ENCODE measurements around the gene KMT2B. TPM values are rescaled to one million over a fixed set of nuclear protein-coding genes. Genes with fewer than 3 reads are reported as not detected.

The KMT2B gene
- polyA plus RNA-seq, 2 of the 4 experiments (the other 2 are of a cell fraction): 17.8 to 39.4 TPM

DNA sequence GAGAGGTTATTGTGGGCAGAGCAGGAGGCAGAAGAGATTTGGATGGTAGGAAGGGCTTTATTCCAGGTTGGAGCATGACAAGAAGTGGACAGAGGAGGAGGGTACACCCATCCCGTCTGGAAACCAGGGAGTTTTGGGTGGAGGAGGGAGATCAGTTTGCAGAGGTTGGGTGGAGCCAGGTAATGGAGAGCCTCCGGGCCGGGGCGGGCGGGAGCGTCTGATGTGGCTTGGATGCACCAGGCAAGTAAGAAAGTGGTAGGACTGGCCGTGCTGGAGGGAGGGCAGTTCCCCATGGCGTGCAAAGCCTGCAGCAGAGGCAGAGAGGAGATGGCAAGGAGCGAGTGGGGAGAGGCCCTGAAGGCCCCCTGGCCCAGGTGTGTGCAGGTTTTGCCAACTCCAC is 13.6 kb downstream of the KMT2B start:
- FAIRE-seq: no peak

DNA sequence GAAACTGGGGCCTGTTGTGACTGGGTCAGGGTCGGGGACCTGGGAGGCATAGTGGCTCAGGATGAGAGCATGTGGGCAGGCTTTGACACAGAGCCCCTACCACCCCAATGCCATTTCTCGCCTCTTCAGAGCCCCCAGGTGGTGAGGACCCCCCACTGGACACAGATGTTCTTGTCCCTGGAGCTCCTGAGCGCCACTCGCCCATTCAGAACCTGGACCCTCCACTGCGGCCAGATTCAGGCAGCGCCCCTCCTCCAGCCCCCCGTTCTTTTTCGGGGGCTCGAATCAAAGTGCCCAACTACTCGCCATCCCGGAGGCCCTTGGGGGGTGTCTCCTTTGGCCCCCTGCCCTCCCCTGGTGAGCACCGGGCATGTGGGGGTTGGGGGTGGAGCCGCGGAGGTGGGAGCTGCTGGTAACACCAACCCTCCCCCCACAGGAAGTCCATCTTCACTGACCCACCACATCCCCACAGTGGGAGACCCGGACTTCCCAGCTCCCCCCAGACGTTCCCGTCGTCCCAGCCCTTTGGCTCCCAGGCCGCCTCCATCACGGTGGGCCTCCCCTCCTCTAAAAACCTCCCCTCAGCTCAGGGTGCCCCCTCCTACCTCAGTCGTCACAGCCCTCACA is 14.1 kb downstream of the KMT2B start:
- TF ChIP-seq, protein P1, sequence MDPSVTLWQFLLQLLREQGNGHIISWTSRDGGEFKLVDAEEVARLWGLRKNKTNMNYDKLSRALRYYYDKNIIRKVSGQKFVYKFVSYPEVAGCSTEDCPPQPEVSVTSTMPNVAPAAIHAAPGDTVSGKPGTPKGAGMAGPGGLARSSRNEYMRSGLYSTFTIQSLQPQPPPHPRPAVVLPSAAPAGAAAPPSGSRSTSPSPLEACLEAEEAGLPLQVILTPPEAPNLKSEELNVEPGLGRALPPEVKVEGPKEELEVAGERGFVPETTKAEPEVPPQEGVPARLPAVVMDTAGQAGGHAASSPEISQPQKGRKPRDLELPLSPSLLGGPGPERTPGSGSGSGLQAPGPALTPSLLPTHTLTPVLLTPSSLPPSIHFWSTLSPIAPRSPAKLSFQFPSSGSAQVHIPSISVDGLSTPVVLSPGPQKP (IDR thresholded peaks at IDR 0.05; ENCODE audit: low read depth, low read length): no peak
- no peak for TF ChIP-seq RARB (CRISPR knock-in tag; IDR thresholded peaks at IDR 0.05)
- no peak; the same call in 1 of the 2 replicates for TF ChIP-seq POLR2AphosphoS2 (conservative IDR thresholded peaks at IDR 0.05; ENCODE audit: low read length)
- TF ChIP-seq, protein P2, sequence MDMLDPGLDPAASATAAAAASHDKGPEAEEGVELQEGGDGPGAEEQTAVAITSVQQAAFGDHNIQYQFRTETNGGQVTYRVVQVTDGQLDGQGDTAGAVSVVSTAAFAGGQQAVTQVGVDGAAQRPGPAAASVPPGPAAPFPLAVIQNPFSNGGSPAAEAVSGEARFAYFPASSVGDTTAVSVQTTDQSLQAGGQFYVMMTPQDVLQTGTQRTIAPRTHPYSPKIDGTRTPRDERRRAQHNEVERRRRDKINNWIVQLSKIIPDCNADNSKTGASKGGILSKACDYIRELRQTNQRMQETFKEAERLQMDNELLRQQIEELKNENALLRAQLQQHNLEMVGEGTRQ (IDR thresholded peaks at IDR 0.05): no peak
- no peak for TF ChIP-seq HOXB5 (CRISPR knock-in tag; IDR thresholded peaks at IDR 0.05)
- no peak for TF ChIP-seq NFE2L2 (conservative IDR thresholded peaks at IDR 0.05; ENCODE audit: low read length)
- no peak for TF ChIP-seq JUN (IDR thresholded peaks at IDR 0.05)
- no peak for TF ChIP-seq SMC3 (IDR thresholded peaks at IDR 0.05)
- TF ChIP-seq EP300 (IDR thresholded peaks at IDR 0.05): no peak
- no peak for TF ChIP-seq NPAS2 (CRISPR knock-in tag; IDR thresholded peaks at IDR 0.05; ENCODE audit: borderline replicate concordance)
- TF ChIP-seq FOXS1 (CRISPR knock-in tag; IDR thresholded peaks at IDR 0.05): no peak
- no peak for TF ChIP-seq CBX2 (IDR thresholded peaks at IDR 0.05; ENCODE audit: borderline replicate concordance, low read depth)
- TF ChIP-seq MAFK (IDR thresholded peaks at IDR 0.05; ENCODE audit: partially characterized antibody): no peak
- no peak for TF ChIP-seq NR3C1 (IDR thresholded peaks at IDR 0.05)
- TF ChIP-seq POLR2A (IDR thresholded peaks at IDR 0.05; ENCODE audit: low read length): no peak
- no peak for TF ChIP-seq ZFP36 (IDR thresholded peaks at IDR 0.05; ENCODE audit: borderline replicate concordance, partially characterized antibody)
- TF ChIP-seq FOSL2 (IDR thresholded peaks at IDR 0.05): no peak
- no peak for TF ChIP-seq FOSL2 (CRISPR knock-in tag; IDR thresholded peaks at IDR 0.05)
- no peak for TF ChIP-seq PHF8 (IDR thresholded peaks at IDR 0.05; ENCODE audit: borderline replicate concordance, low read depth)
- TF ChIP-seq BHLHE40 (IDR thresholded peaks at IDR 0.05; ENCODE audit: low read depth, low read length): no peak
- no peak for TF ChIP-seq GATA3 (IDR thresholded peaks at IDR 0.05; ENCODE audit: borderline replicate concordance)
- POLR2A ChIA-PET: interaction anchor here (2.1 kb wide), 1 partner anchor 9 kb away, joined by 10 read pairs; no protein-coding TSS in a partner anchor
- ATAC-seq (no peak), DNase-seq (ENCODE audit: low read depth in 1 of 2, low spot score in 1 of 2) (no peak), FAIRE-seq (no peak)
- Histone ChIP-seq H3K4me1 (no peaks in the 10 kb centered on the region), H3K9me3 (no peaks in the 10 kb centered on the region), H3K4me2 (no peak overlapping the region), H3K4me3 (no peak overlapping the region), H3K27ac (no peak overlapping the region)
- 94% methylated on average over 21 of the region's 21 CpGs for WGBS (ENCODE audit: missing lambda C conversion rate)
- CTCF ChIA-PET: interaction anchor here (0.8 to 2.0 kb wide), 5 partner anchors 8 to 218 kb away, joined by 3 to 7 read pairs (median 4); no protein-coding TSS in a partner anchor

More for the DNA sequence above, 13.6 kb downstream of the KMT2B start:
- Histone ChIP-seq H3K4me2 (no peak overlapping the region), H3K27ac (no peak overlapping the region), H3K4me1 (no peaks in the 10 kb centered on the region), H3K9me3 (no peaks in the 10 kb centered on the region), H3K4me3 (no peak overlapping the region)
- TF ChIP-seq ZFP36 (IDR thresholded peaks at IDR 0.05; ENCODE audit: borderline replicate concordance, partially characterized antibody) (no peak), EHMT2 (IDR thresholded peaks at IDR 0.05; ENCODE audit: low read depth) (no peak), KDM1A (IDR thresholded peaks at IDR 0.05; ENCODE audit: low read depth) (no peak), TP53 (CRISPR knock-in tag; IDR thresholded peaks at IDR 0.05) (no peak), TFCP2L1 (CRISPR knock-in tag; IDR thresholded peaks at IDR 0.05) (no peak), RAD21 (conservative IDR thresholded peaks at IDR 0.05 in 1 of 2, IDR thresholded peaks at IDR 0.05 in 1 of 2) (no peak), CBX8 (IDR thresholded peaks at IDR 0.05) (no peak), RCOR1 (IDR thresholded peaks at IDR 0.05; ENCODE audit: low read depth, low read length) (no peak), ZC3H11A (IDR thresholded peaks at IDR 0.05) (no peak), RARB (CRISPR knock-in tag; IDR thresholded peaks at IDR 0.05) (no peak)
- TF ChIP-seq, protein P3, sequence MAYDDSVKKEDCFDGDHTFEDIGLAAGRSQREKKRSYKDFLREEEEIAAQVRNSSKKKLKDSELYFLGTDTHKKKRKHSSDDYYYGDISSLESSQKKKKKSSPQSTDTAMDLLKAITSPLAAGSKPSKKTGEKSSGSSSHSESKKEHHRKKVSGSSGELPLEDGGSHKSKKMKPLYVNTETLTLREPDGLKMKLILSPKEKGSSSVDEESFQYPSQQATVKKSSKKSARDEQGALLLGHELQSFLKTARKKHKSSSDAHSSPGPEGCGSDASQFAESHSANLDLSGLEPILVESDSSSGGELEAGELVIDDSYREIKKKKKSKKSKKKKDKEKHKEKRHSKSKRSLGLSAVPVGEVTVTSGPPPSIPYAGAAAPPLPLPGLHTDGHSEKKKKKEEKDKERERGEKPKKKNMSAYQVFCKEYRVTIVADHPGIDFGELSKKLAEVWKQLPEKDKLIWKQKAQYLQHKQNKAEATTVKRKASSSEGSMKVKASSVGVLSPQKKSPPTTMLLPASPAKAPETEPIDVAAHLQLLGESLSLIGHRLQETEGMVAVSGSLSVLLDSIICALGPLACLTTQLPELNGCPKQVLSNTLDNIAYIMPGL (CRISPR knock-in tag; IDR thresholded peaks at IDR 0.05; ENCODE audit: borderline replicate concordance): no peak
- TF ChIP-seq, protein P4, sequence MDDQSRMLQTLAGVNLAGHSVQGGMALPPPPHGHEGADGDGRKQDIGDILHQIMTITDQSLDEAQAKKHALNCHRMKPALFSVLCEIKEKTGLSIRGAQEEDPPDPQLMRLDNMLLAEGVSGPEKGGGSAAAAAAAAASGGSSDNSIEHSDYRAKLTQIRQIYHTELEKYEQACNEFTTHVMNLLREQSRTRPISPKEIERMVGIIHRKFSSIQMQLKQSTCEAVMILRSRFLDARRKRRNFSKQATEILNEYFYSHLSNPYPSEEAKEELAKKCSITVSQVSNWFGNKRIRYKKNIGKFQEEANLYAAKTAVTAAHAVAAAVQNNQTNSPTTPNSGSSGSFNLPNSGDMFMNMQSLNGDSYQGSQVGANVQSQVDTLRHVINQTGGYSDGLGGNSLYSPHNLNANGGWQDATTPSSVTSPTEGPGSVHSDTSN (IDR thresholded peaks at IDR 0.05): no peak
- TF ChIP-seq, protein P5, sequence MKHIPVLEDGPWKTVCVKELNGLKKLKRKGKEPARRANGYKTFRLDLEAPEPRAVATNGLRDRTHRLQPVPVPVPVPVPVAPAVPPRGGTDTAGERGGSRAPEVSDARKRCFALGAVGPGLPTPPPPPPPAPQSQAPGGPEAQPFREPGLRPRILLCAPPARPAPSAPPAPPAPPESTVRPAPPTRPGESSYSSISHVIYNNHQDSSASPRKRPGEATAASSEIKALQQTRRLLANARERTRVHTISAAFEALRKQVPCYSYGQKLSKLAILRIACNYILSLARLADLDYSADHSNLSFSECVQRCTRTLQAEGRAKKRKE (CRISPR knock-in tag; IDR thresholded peaks at IDR 0.05; ENCODE audit: low read depth): no peak
- DNase-seq (ENCODE audit: low read depth in 1 of 2, low spot score in 1 of 2) (no peak), ATAC-seq (peak in 1 of 2 experiments; percentile 2; a peak in 2 of 6 replicates)
- 81% methylated on average over 7 of the region's 9 CpGs for WGBS (ENCODE audit: missing lambda C conversion rate)
- ChIA-PET POLR2A (interaction anchor here (2.1 kb wide), 1 partner anchor 9 kb away, joined by 10 read pairs; no protein-coding TSS in a partner anchor), CTCF (interaction anchor here (0.7 to 2.0 kb wide), 6 partner anchors 8 to 218 kb away, joined by 3 to 5 read pairs (median 4); partner anchors contain the start of genes PSENEN and U2AF1L4)

Data from A549 (cell line).